ENCODE data around the gene TGFA. TPM values are rescaled to one million over a fixed set of nuclear protein-coding genes. Genes with fewer than 3 reads are reported as not detected.
A peak's percentile ranks its signal among the peaks of the same experiment; 100 is the strongest.

Gene TGFA
- total RNA-seq, 5 donors from 2014 or later (not counting 1 experiment from before 2014, with no cell fraction given): 1.2 to 8.3 (median 4.5) TPM

DNA sequence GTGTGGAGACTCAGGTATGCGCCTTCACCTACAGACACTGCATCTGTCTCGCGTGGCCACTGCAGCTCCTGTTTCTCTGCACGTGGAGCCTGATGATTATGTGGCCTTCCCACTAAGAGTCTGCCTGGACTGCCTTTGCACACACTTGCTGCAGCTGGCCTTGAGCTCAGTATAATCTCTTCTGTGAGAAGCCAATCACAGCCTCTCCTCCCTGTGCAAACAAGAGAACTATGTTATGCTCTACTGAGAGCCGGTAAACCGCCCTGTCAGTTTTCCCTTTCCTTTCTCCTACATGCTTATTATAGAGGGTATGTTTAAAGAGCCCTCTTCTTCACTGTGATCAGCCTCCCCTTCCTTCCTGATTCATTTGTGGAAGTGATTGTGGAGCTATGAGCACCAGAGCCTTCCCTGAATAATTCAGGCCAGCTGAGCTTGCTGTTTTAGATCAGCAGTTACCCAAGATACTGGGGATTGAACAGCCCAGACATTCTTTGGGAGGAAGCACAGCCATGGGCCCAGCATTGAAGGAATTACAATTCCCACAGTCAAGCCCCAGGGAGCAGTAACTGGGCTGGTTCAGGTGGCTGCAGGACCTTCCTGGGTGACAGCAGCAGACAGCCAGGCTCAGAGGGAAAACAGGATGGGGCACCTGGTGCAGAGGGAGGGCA is 3.7 kb upstream of the TGFA start:
- Mint-ChIP-seq H3K4me3 (no peak overlapping the region), H3K36me3 (no peaks in the 10 kb centered on the region), H3K9me3 (no peaks in the 10 kb centered on the region), H3K27me3 (peaks cover 17 to 35% of the 10 kb centered on the region in 2 donors), H3K4me1 (peaks cover 18 to 23% (median 22%) of the 10 kb centered on the region in 3 donors), H3K27ac (no peak overlapping the region)
- no peak overlapping the region for H3K27ac ChIP-seq (ENCODE audit: low read length)
- H3K36me3 ChIP-seq (ENCODE audit: control insufficient read depth in 2 of 2, extremely low read depth in 1 of 2, insufficient read depth in 1 of 2, low read length in 1 of 2): no peaks in the 10 kb centered on the region
- H3K9me3 ChIP-seq: no peaks in the 10 kb centered on the region
- peaks cover 0 to 42% of the 10 kb centered on the region in 2 experiments for H3K27me3 ChIP-seq (replicated peaks in 1 of 2; ENCODE audit: control insufficient read depth in 2 of 2, extremely low read depth in 1 of 2, insufficient read depth in 2 of 2, low read length in 1 of 2)
- CTCF ChIA-PET: no interaction called here
- ATAC-seq (replicated peaks in 1 of 4) (no peak), DNase-seq (no peak)
- POLR2A ChIA-PET: interaction anchor here in 1 of 2 donors (1.1 kb wide), 1 partner anchor 30 kb away, joined by 3 read pairs; no protein-coding TSS in a partner anchor
- H3K4me3 ChIP-seq (ENCODE audit: control insufficient read depth in 1 of 2, extremely low read depth in 1 of 2, low read length in 1 of 2): no peak overlapping the region
- 92% methylated on average over 4 of the region's 6 CpGs for WGBS (ENCODE audit: insufficient coverage)
- H3K4me1 ChIP-seq (ENCODE audit: control insufficient read depth in 1 of 2, extremely low read depth in 1 of 2, insufficient read depth in 2 of 2, low read length in 2 of 2): peaks cover 10 to 27% of the 10 kb centered on the region in 2 experiments

DNA sequence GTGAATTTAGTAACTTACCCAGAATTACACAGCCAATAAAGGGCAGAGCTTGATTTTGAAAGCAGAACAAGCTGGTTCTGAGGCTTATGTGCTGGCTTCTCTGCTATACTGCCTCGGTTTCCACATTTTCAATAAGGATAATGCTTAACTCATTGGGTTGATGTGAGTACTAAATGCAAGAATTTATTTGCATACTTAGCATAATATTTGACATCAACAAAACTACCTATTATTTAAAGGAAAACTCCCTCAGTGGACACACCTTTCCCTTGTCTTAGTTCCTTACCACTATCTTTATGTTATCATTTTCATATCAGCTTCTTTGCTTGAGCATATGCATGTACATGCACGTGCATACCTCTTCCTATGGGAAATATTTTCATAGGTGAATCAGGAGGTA is 3.0 kb upstream of the TGFA start:
- no peaks in the 10 kb centered on the region for H3K36me3 ChIP-seq (ENCODE audit: control insufficient read depth in 2 of 2, extremely low read depth in 1 of 2, insufficient read depth in 1 of 2, low read length in 1 of 2)
- no peak overlapping the region for H3K27ac ChIP-seq (ENCODE audit: low read length)
- ATAC-seq (replicated peaks in 1 of 4) (no peak), DNase-seq (no peak)
- ChIA-PET POLR2A (interaction anchor here in 1 of 2 donors (1.1 kb wide), 1 partner anchor 31 kb away, joined by 3 read pairs; no protein-coding TSS in a partner anchor), CTCF (no interaction called here)
- H3K4me3 Mint-ChIP-seq: peak overlapping the region in 1 of 3 donors; percentile 12
- no peaks in the 10 kb centered on the region for H3K9me3 ChIP-seq
- no peaks in the 10 kb centered on the region for H3K9me3 Mint-ChIP-seq
- WGBS (ENCODE audit: insufficient coverage): no CpG with 5 or more reads among the region's 2 CpGs
- H3K27me3 Mint-ChIP-seq: peaks cover 17 to 30% of the 10 kb centered on the region in 2 donors
- peaks cover 24 to 30% (median 29%) of the 10 kb centered on the region in 3 donors for H3K4me1 Mint-ChIP-seq
- peaks cover 10 to 28% of the 10 kb centered on the region in 2 experiments for H3K4me1 ChIP-seq (ENCODE audit: control insufficient read depth in 1 of 2, extremely low read depth in 1 of 2, insufficient read depth in 2 of 2, low read length in 2 of 2)
- H3K27ac Mint-ChIP-seq: no peak overlapping the region
- H3K27me3 ChIP-seq (replicated peaks in 1 of 2; ENCODE audit: control insufficient read depth in 2 of 2, extremely low read depth in 1 of 2, insufficient read depth in 2 of 2, low read length in 1 of 2): peaks cover 0 to 39% of the 10 kb centered on the region in 2 experiments
- no peak overlapping the region for H3K4me3 ChIP-seq (ENCODE audit: control insufficient read depth in 1 of 2, extremely low read depth in 1 of 2, low read length in 1 of 2)
- no peaks in the 10 kb centered on the region for H3K36me3 Mint-ChIP-seq

DNA sequence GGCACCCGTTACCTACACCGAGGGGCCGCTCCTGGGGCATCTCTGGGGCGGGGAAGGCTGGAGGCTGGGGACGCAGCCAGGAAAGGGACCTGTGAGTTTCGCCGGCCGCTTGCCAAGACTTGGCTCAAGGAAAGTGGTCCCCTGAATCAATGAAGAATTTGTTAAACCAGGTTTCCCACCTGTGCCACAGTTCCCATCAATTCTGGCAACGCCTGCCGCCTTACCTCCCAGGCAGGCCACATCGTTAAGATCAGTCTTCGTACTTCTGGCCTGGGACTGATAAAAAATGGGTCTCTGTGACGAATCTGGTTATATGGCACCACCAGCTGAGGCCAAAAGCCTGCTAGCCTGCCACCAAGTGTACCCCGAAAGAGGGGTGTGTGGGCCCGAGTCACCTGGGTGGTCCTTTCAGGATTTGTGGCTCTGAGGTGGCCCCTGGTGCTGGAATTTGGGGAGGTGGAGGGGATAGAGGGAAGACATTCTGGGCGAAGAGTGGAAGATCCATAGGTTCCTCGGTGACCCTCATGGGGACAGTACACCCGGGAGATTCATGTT is 789 bp upstream of the TGFA start:
- Histone ChIP-seq H3K4me3 (ENCODE audit: control insufficient read depth in 1 of 2, extremely low read depth in 1 of 2, low read length in 1 of 2) (peak overlapping the region; percentile 73 to 79), H3K4me1 (ENCODE audit: control insufficient read depth in 1 of 2, extremely low read depth in 1 of 2, insufficient read depth in 2 of 2, low read length in 2 of 2) (peaks cover 12 to 28% of the 10 kb centered on the region in 2 experiments), H3K27ac (ENCODE audit: low read length) (peak overlapping the region; percentile 24)

DNA sequence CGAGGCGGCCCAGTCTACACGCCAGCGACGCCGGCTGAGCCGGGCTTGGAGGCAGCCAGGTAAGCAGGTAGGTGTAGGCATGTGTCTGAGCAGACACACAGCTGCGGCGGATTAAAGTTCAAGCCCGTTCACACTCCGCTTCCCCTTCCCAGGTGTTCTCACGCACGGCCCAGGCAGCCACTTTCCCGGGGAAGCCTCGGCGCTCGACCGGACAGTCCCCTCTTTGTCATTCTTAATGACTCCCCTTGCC is 367 bp downstream of the TGFA start:
- Histone ChIP-seq H3K27me3 (replicated peaks in 1 of 2; ENCODE audit: control insufficient read depth in 2 of 2, extremely low read depth in 1 of 2, insufficient read depth in 2 of 2, low read length in 1 of 2) (peaks cover 0 to 26% of the 10 kb centered on the region in 2 experiments), H3K4me1 (ENCODE audit: control insufficient read depth in 1 of 2, extremely low read depth in 1 of 2, insufficient read depth in 2 of 2, low read length in 2 of 2) (peaks cover 12 to 28% of the 10 kb centered on the region in 2 experiments), H3K27ac (ENCODE audit: low read length) (peak overlapping the region; percentile 23), H3K36me3 (ENCODE audit: control insufficient read depth in 2 of 2, extremely low read depth in 1 of 2, insufficient read depth in 1 of 2, low read length in 1 of 2) (no peaks in the 10 kb centered on the region), H3K4me3 (ENCODE audit: control insufficient read depth in 1 of 2, extremely low read depth in 1 of 2, low read length in 1 of 2) (peak overlapping the region; percentile 60 to 73), H3K9me3 (no peaks in the 10 kb centered on the region)
- ATAC-seq (replicated peaks in 1 of 4) (peak; percentile 47 to 58 (median 54)), DNase-seq (peak in 20 of 35 experiments; percentile 3 to 60 (median 18))
- Mint-ChIP-seq H3K27me3 (peaks cover 7 to 10% of the 10 kb centered on the region in 2 donors), H3K4me1 (peaks cover 30 to 35% (median 30%) of the 10 kb centered on the region in 3 donors), H3K9me3 (no peaks in the 10 kb centered on the region), H3K4me3 (peak overlapping the region; percentile 85 to 95 (median 89)), H3K36me3 (no peaks in the 10 kb centered on the region), H3K27ac (peak overlapping the region; percentile 62 to 67)
- POLR2A ChIA-PET: no interaction called here
- CTCF ChIA-PET: interaction anchor here in 1 of 2 donors (1.2 to 1.3 kb wide), 2 partner anchors 64 to 249 kb away, joined by 3 to 4 read pairs; no protein-coding TSS in a partner anchor
- under 1% methylated on average over 18 of the region's 18 CpGs for WGBS (ENCODE audit: insufficient coverage)

More for the DNA sequence above, 789 bp upstream of the TGFA start:
- H3K9me3 ChIP-seq: no peaks in the 10 kb centered on the region
- Mint-ChIP-seq H3K4me3 (peak overlapping the region; percentile 75 to 95 (median 76)), H3K27me3 (peaks cover 13 to 19% of the 10 kb centered on the region in 2 donors), H3K27ac (no peak overlapping the region), H3K4me1 (peaks cover 30 to 35% (median 30%) of the 10 kb centered on the region in 3 donors), H3K9me3 (no peaks in the 10 kb centered on the region), H3K36me3 (no peaks in the 10 kb centered on the region)
- 37% methylated on average over 13 of the region's 18 CpGs for WGBS (ENCODE audit: insufficient coverage)
- ChIA-PET POLR2A (no interaction called here), CTCF (interaction anchor here in 1 of 2 donors (0.7 kb wide), 1 partner anchor 130 kb away, joined by 4 read pairs; no protein-coding TSS in a partner anchor)
- no peaks in the 10 kb centered on the region for H3K36me3 ChIP-seq (ENCODE audit: control insufficient read depth in 2 of 2, extremely low read depth in 1 of 2, insufficient read depth in 1 of 2, low read length in 1 of 2)
- peaks cover 0 to 29% of the 10 kb centered on the region in 2 experiments for H3K27me3 ChIP-seq (replicated peaks in 1 of 2; ENCODE audit: control insufficient read depth in 2 of 2, extremely low read depth in 1 of 2, insufficient read depth in 2 of 2, low read length in 1 of 2)
- no peak for ATAC-seq (replicated peaks in 1 of 4)
- DNase-seq: no peak

DNA sequence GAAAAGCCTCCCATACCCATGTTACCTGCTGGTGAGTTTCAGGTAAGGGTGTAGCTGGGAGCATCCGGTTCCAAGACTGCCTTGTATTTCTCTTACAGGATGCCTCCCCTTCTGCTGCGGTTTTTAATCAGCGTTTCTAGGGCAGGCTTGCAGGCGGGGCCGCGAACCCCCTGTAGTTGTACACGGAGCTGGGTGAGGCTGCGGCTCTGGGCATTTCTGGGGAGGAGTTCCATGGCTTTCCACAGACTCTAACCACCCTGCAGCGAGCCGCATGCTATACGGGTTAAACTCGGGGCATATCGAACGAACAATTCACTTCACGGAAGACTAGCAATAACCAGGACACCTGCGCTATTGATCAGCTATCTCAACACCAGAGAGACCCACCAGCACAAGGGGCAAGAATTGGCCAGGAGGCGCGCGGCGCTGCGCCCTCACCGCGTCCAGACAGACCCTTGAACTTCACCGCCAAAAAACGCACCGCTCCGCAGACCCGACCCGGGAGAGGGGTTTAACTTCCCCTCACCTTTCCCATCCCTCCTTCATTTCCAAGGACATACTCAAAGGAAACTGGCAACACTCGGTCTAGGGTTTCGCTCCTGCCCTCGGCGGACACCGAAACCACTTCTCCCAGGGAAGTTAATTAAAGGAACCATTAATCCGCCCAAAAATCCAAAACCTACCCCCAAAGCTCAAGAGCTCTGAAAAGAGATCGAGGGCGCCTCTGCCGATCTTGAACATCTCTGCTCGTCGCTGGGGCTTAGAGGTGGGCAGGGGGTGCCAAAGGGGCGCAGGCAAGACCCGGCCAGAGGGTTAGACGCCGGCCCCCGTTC is 909 bp downstream of the TGFA start:
- Histone ChIP-seq H3K27ac (ENCODE audit: low read length) (no peak overlapping the region), H3K9me3 (no peaks in the 10 kb centered on the region), H3K36me3 (ENCODE audit: control insufficient read depth in 2 of 2, extremely low read depth in 1 of 2, insufficient read depth in 1 of 2, low read length in 1 of 2) (no peaks in the 10 kb centered on the region), H3K4me3 (ENCODE audit: control insufficient read depth in 1 of 2, extremely low read depth in 1 of 2, low read length in 1 of 2) (peak overlapping the region; percentile 60 to 73), H3K27me3 (replicated peaks in 1 of 2; ENCODE audit: control insufficient read depth in 2 of 2, extremely low read depth in 1 of 2, insufficient read depth in 2 of 2, low read length in 1 of 2) (peaks cover 0 to 23% of the 10 kb centered on the region in 2 experiments), H3K4me1 (ENCODE audit: control insufficient read depth in 1 of 2, extremely low read depth in 1 of 2, insufficient read depth in 2 of 2, low read length in 2 of 2) (peaks cover 12 to 28% of the 10 kb centered on the region in 2 experiments)
- peaks cover 29 to 35% (median 30%) of the 10 kb centered on the region in 3 donors for H3K4me1 Mint-ChIP-seq
- POLR2A ChIA-PET: no interaction called here
- CTCF ChIA-PET: interaction anchor here in 1 of 2 donors (0.5 to 1.3 kb wide), 3 partner anchors 64 to 249 kb away, joined by 3 to 4 read pairs (median 3); no protein-coding TSS in a partner anchor
- H3K4me3 Mint-ChIP-seq: peak overlapping the region; percentile 85 to 95 (median 89)
- 3% methylated on average over 34 of the region's 45 CpGs for WGBS (ENCODE audit: insufficient coverage)
- H3K36me3 Mint-ChIP-seq: no peaks in the 10 kb centered on the region
- ATAC-seq (replicated peaks in 1 of 4) (peak in 1 of 4 experiments; percentile 4), DNase-seq (peak in 16 of 35 experiments; percentile 4 to 41 (median 14))
- peaks cover 3 to 9% of the 10 kb centered on the region in 2 donors for H3K27me3 Mint-ChIP-seq
- no peaks in the 10 kb centered on the region for H3K9me3 Mint-ChIP-seq
- H3K27ac Mint-ChIP-seq: peak overlapping the region; percentile 62 to 67

DNA sequence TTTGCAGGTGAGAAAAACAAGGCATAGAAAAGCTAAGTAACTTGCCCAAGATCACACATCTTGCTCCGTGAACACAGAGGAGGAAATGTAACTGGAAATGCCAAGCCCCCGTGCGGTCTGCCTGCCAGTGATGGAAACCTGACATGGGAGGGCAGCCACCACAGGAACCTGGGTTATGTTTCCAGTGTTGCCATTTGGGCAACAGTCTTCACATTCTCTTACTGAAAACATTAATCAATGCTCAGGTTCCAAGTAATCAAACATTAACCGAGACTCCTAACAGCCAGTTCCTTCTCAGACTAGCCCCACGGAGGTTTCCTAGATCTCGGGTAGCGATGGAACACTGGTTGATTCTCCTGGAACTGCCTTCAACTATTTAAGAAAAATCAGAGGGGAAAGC is 2.5 kb downstream of the TGFA start:
- Mint-ChIP-seq H3K4me3 (no peak overlapping the region), H3K27me3 (peaks cover 0 to 2% of the 10 kb centered on the region in 2 donors), H3K36me3 (no peaks in the 10 kb centered on the region), H3K27ac (peak overlapping the region; percentile 34 to 61), H3K4me1 (peaks cover 26 to 35% (median 30%) of the 10 kb centered on the region in 3 donors), H3K9me3 (no peaks in the 10 kb centered on the region)
- DNase-seq (no peak), ATAC-seq (replicated peaks in 1 of 4) (no peak)
- no peaks in the 10 kb centered on the region for H3K9me3 ChIP-seq
- ChIA-PET CTCF (no interaction called here), POLR2A (no interaction called here)
- 57% methylated on average over 7 of the region's 7 CpGs for WGBS (ENCODE audit: insufficient coverage)
- peaks cover 12 to 28% of the 10 kb centered on the region in 2 experiments for H3K4me1 ChIP-seq (ENCODE audit: control insufficient read depth in 1 of 2, extremely low read depth in 1 of 2, insufficient read depth in 2 of 2, low read length in 2 of 2)
- H3K36me3 ChIP-seq (ENCODE audit: control insufficient read depth in 2 of 2, extremely low read depth in 1 of 2, insufficient read depth in 1 of 2, low read length in 1 of 2): no peaks in the 10 kb centered on the region
- H3K4me3 ChIP-seq (ENCODE audit: control insufficient read depth in 1 of 2, extremely low read depth in 1 of 2, low read length in 1 of 2): no peak overlapping the region
- H3K27me3 ChIP-seq (replicated peaks in 1 of 2; ENCODE audit: control insufficient read depth in 2 of 2, extremely low read depth in 1 of 2, insufficient read depth in 2 of 2, low read length in 1 of 2): peaks cover 0 to 17% of the 10 kb centered on the region in 2 experiments
- no peak overlapping the region for H3K27ac ChIP-seq (ENCODE audit: low read length)

All from T-cell (primary cell).